ENCODE data around the gene DDX41.
"Not testable (repeated sequence)": the region's sequence is repeated elsewhere in the genome, so short reads cannot be mapped to it uniquely, and the experiment has no call there.

Gene DDX41

GRCh38 chr5:177537389-177538361 is 20.9 kb upstream of the DDX41 start:
- DNase-seq (ENCODE audit: low spot score), result no peak

GRCh38 chr5:177536386-177536785 is 19.6 kb upstream of the DDX41 start:
- no peak for DNase-seq (ENCODE audit: low spot score)

- no peak for DNase-seq (ENCODE audit: low spot score)
These were observed 18.4 kb upstream of the DDX41 start for GRCh38 chr5:177535125-177535524.

GRCh38 chr5:177534433-177534832 is 17.7 kb upstream of the DDX41 start:
- DNase-seq (ENCODE audit: low spot score), result not testable (repeated sequence)

- DNase-seq (ENCODE audit: low spot score), result no peak
These were observed 14.6 kb upstream of the DDX41 start for GRCh38 chr5:177531209-177531940.

GRCh38 chr5:177530638-177531037 is 13.9 kb upstream of the DDX41 start:
- no peak for DNase-seq (ENCODE audit: low spot score)

- no peak for DNase-seq (ENCODE audit: low spot score)
These were observed 12.8 kb upstream of the DDX41 start for GRCh38 chr5:177529247-177530203.

GRCh38 chr5:177528631-177529030 is 11.9 kb upstream of the DDX41 start:
- DNase-seq (ENCODE audit: low spot score), result no peak

- DNase-seq (ENCODE audit: low spot score), result no peak
These were observed 10.8 kb upstream of the DDX41 start for GRCh38 chr5:177527595-177527994.

- no peak for DNase-seq (ENCODE audit: low spot score)
These were observed 10.0 kb upstream of the DDX41 start for GRCh38 chr5:177526791-177527190.

- DNase-seq (ENCODE audit: low spot score), result no peak
These were observed 9.4 kb upstream of the DDX41 start for GRCh38 chr5:177526191-177526590.

GRCh38 chr5:177524941-177525655 is 8.3 kb upstream of the DDX41 start:
- DNase-seq (ENCODE audit: low spot score), result no peak

- no peak for DNase-seq (ENCODE audit: low spot score)
These were observed 7.8 kb upstream of the DDX41 start for GRCh38 chr5:177524539-177524900.

GRCh38 chr5:177523711-177524538 is 7.2 kb upstream of the DDX41 start:
- no peak for DNase-seq (ENCODE audit: low spot score)

GRCh38 chr5:177520916-177521513 is 4.3 kb upstream of the DDX41 start:
- no peak for DNase-seq (ENCODE audit: low spot score)

GRCh38 chr5:177520271-177520670 is 3.5 kb upstream of the DDX41 start:
- no peak for DNase-seq (ENCODE audit: low spot score)

GRCh38 chr5:177519463-177520235 is 2.9 kb upstream of the DDX41 start:
- DNase-seq (ENCODE audit: low spot score), result no peak

GRCh38 chr5:177515580-177515979 is 1.2 kb downstream of the DDX41 start:
- no peak for DNase-seq (ENCODE audit: low spot score)

GRCh38 chr5:177514541-177514940 is 2.2 kb downstream of the DDX41 start:
- DNase-seq (ENCODE audit: low spot score), result no peak

Measured in iPS-NIHi11 (cell line).